OCI-LY3 (cell line): ENCODE measurements around the gene FN1.

Source experiments
- H2AFZ ChIP-seq: fragments of 200-600, 300-600 bp; shearing (Covaris generic); 2 replicates; pipeline ENCODE4 v1.6.0; 2014; ENCODE audit warnings: antibody characterized with exemption, low read depth, low read length
- H3K27ac ChIP-seq: fragments of 200-600, 300-600 bp; sonication (generic); 2 replicates; pipeline ENCODE4 v1.5.1; 2014; ENCODE audit warnings: mild to moderate bottlenecking, low read length, moderate library complexity, mixed read lengths
- H3K27me3 ChIP-seq: fragments of 200-600, 300-600 bp; sonication (generic); 2 replicates; pipeline ENCODE4 v1.6.1; 2014; ENCODE audit warnings: low read depth, low read length, mixed read lengths
- H3K36me3 ChIP-seq: fragments of 200-600, 300-600 bp; sonication (generic); replicated peaks from 2 replicates; pipeline ENCODE3; 2014; ENCODE audit warnings: low read depth, low read length, mixed read lengths
- H3K4me1 ChIP-seq: fragments of 300-600, 200-600 bp; sonication (generic); 2 replicates; pipeline ENCODE4 v1.6.1; 2014; ENCODE audit warnings: low read length, mixed read lengths
- H3K4me2 ChIP-seq: fragments of 200-600, 300-600 bp; sonication (generic); 2 replicates; pipeline ENCODE4 v1.6.1; 2014; ENCODE audit warnings: low read length, mixed read lengths
- H3K4me3 ChIP-seq: fragments of 300-600, 200-600 bp; sonication (generic); 2 replicates; pipeline ENCODE4 v1.5.1; 2014; ENCODE audit warnings: antibody characterized with exemption, mild to moderate bottlenecking, low read length, moderate library complexity
- H3K79me2 ChIP-seq: fragments of 300-600, 200-600 bp; shearing (Covaris generic); 2 replicates; pipeline ENCODE4 v1.6.1; 2014; ENCODE audit warnings: mild to moderate bottlenecking, low read length, mixed read lengths
- H3K9ac ChIP-seq: fragments of 300-600, 200-600 bp; shearing (Covaris generic); 2 replicates; pipeline ENCODE4 v1.6.0; 2014; ENCODE audit warnings: mild to moderate bottlenecking, low read length, moderate library complexity
- H3K9me3 ChIP-seq: fragments of 200-600, 300-600 bp; shearing (Covaris generic); 2 replicates; pipeline ENCODE4 v1.6.1; 2014; ENCODE audit warnings: low read length, mixed read lengths; ENCODE audit not compliant: insufficient read depth
- H4K20me1 ChIP-seq: fragments of 200-600, 300-600 bp; sonication (generic); 2 replicates; pipeline ENCODE4 v1.6.1; 2016; ENCODE audit warnings: low read length, mixed read lengths; ENCODE audit not compliant: insufficient read depth
- CTCF ChIP-seq: fragments of 200-600, 300-600 bp; sonication (generic); IDR thresholded peaks from 2 replicates; pipeline ENCODE4 v1.5.1; 2014; ENCODE audit warnings: antibody characterized with exemption, low read length, low read depth
- EZH2phosphoT487 ChIP-seq: fragments of 200-600 bp; shearing (Covaris generic); IDR thresholded peaks from 2 replicates; pipeline ENCODE4 v1.6.1; 2018; ENCODE audit warnings: antibody characterized with exemption, mixed run types, low read depth

The FN1 gene

GRCh38 chr2:215394102-215394805 lies 41.6 kb downstream of the FN1 start:
- no peak overlapping the region for H3K27ac ChIP-seq
- TF ChIP-seq EZH2phosphoT487: no peak
- no peak overlapping the region for H3K4me3 ChIP-seq
- peak overlapping the region; percentile 15; the same call in 1 of the 2 replicates for H3K4me2 ChIP-seq
- peaks cover 9% of the 10 kb centered on the region for H3K4me1 ChIP-seq
- H3K9me3 ChIP-seq: no peaks in the 10 kb centered on the region
- no peak overlapping the region for H2AFZ ChIP-seq
- H3K9ac ChIP-seq: no peak overlapping the region
- no peaks in the 10 kb centered on the region for H3K79me2 ChIP-seq
- H4K20me1 ChIP-seq: no peaks in the 10 kb centered on the region
- H3K27me3 ChIP-seq: no peaks in the 10 kb centered on the region
- no peaks in the 10 kb centered on the region for H3K36me3 ChIP-seq

- Histone ChIP-seq H3K36me3 (no peaks in the 10 kb centered on the region), H4K20me1 (no peaks in the 10 kb centered on the region), H3K4me2 (no peak overlapping the region), H3K27ac (no peak overlapping the region), H3K27me3 (no peaks in the 10 kb centered on the region), H3K9ac (no peak overlapping the region), H3K4me3 (no peak overlapping the region), H3K79me2 (no peaks in the 10 kb centered on the region), H3K9me3 (no peaks in the 10 kb centered on the region), H2AFZ (no peak overlapping the region), H3K4me1 (peaks cover 9% of the 10 kb centered on the region)
- TF ChIP-seq EZH2phosphoT487 (no peak), CTCF (no peak)
Measured at GRCh38 chr2:215392687-215393270, 43.1 kb downstream of the FN1 start.

DNA sequence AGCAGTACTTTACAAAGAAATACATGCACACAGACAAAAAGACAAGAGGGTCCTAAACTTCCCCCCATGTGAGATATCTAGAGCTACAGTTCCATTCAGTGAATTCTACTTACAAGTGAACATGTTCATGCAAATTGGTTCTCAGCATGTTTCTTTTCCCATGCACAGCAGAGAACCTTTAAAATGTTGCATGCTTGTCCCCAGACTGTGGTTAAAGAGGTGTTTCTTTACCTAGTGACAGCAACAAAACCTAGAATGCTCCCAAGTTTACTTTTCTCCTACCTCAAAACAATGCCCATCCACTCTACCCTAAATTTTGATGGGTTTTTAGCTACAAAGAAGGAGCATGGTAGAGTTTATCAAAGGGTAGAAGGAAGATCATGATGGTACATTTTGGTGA lies 43.7 kb downstream of the FN1 start:
- Histone ChIP-seq H3K36me3 (no peaks in the 10 kb centered on the region), H3K27ac (no peak overlapping the region), H3K4me1 (peaks cover 9% of the 10 kb centered on the region), H3K27me3 (no peaks in the 10 kb centered on the region), H2AFZ (no peak overlapping the region), H3K9ac (no peak overlapping the region), H3K79me2 (no peaks in the 10 kb centered on the region), H3K4me3 (no peak overlapping the region), H3K9me3 (no peaks in the 10 kb centered on the region), H3K4me2 (no peak overlapping the region), H4K20me1 (no peaks in the 10 kb centered on the region)
- no peak for TF ChIP-seq EZH2phosphoT487
- no peak for TF ChIP-seq CTCF

GRCh38 chr2:215391531-215391930 lies 44.3 kb downstream of the FN1 start:
- no peaks in the 10 kb centered on the region for H3K27me3 ChIP-seq
- no peak overlapping the region for H3K4me2 ChIP-seq
- no peaks in the 10 kb centered on the region for H3K79me2 ChIP-seq
- H3K9me3 ChIP-seq: no peaks in the 10 kb centered on the region
- H4K20me1 ChIP-seq: no peaks in the 10 kb centered on the region
- H3K4me3 ChIP-seq: no peak overlapping the region
- no peak overlapping the region for H3K27ac ChIP-seq
- no peak overlapping the region for H3K9ac ChIP-seq
- H2AFZ ChIP-seq: no peak overlapping the region
- TF ChIP-seq CTCF (no peak), EZH2phosphoT487 (no peak)
- H3K4me1 ChIP-seq: peaks cover 9% of the 10 kb centered on the region
- H3K36me3 ChIP-seq: no peaks in the 10 kb centered on the region
